Astrocyte (in vitro differentiated cells and primary cell): ENCODE data around the gene GPR62.
"Not testable (repeated sequence)": the region's sequence is repeated elsewhere in the genome, so short reads cannot be mapped to it uniquely, and the experiment has no call there.

ENCODE experiments used
- CTCF ChIP-seq: IDR thresholded peaks from 2 replicates; pipeline ENCODE4 v1.5.1; 2011; ENCODE audit warnings: low read depth, mild to moderate bottlenecking, inconsistent platforms, low read length, moderate library complexity; ENCODE audit not compliant: insufficient read depth
- EZH2 ChIP-seq: IDR thresholded peaks from 2 replicates; pipeline ENCODE4 v1.6.1; 2012; ENCODE audit warnings: mild to moderate bottlenecking, low read length, inconsistent platforms; ENCODE audit not compliant: insufficient read depth

GRCh38 chr3:51928981-51929380 lies 26.2 kb upstream of the GPR62 start:
- TF ChIP-seq CTCF, EZH2: not testable (repeated sequence)
